NCI-H526 treated with DMSO at 0.1 percent for 48 hours (cell line): ENCODE data around the gene FIGNL1.

Source experiments
- DNase-seq: peaks from one replicate; lab custom pipeline; 2025; lab: John Stamatoyannopoulos, UW

Gene FIGNL1

GRCh38 chr7:50449881-50450589, at the start of gene FIGNL1:
Gene FIGNL1 (minus strand): TSS chr7:50450350. CDS start chr7:50447287, 3,063 bp downstream.
- peak; percentile 67 for DNase-seq

GRCh38 chr7:50499092-50499491, 48.9 kb upstream of the FIGNL1 start:
- DNase-seq = no peak

- DNase-seq = no peak
Measured at GRCh38 chr7:50497968-50498367, 47.8 kb upstream of the FIGNL1 start.

- DNase-seq = no peak
Measured at GRCh38 chr7:50497068-50497642, 47.0 kb upstream of the FIGNL1 start.

- no peak for DNase-seq
Measured at GRCh38 chr7:50496569-50496968, 46.4 kb upstream of the FIGNL1 start.

GRCh38 chr7:50495746-50496145, 45.6 kb upstream of the FIGNL1 start:
- DNase-seq = no peak

- no peak for DNase-seq
Measured at GRCh38 chr7:50492770-50493519, 42.8 kb upstream of the FIGNL1 start.

- no peak for DNase-seq
Measured at GRCh38 chr7:50491943-50492342, 41.8 kb upstream of the FIGNL1 start.

- DNase-seq = no peak
Measured at GRCh38 chr7:50491209-50491608, 41.1 kb upstream of the FIGNL1 start.

GRCh38 chr7:50488379-50488778, 38.2 kb upstream of the FIGNL1 start:
- DNase-seq = no peak

GRCh38 chr7:50486512-50486911, 36.4 kb upstream of the FIGNL1 start:
- DNase-seq = no peak

GRCh38 chr7:50481867-50482266, 31.7 kb upstream of the FIGNL1 start:
- DNase-seq = no peak

GRCh38 chr7:50480797-50481196, 30.6 kb upstream of the FIGNL1 start:
- no peak for DNase-seq

GRCh38 chr7:50479743-50480517, 29.8 kb upstream of the FIGNL1 start:
- DNase-seq = no peak

GRCh38 chr7:50477640-50478039, 27.5 kb upstream of the FIGNL1 start:
- no peak for DNase-seq

GRCh38 chr7:50476953-50477625, 26.9 kb upstream of the FIGNL1 start:
- DNase-seq = no peak

GRCh38 chr7:50475340-50475739, 25.2 kb upstream of the FIGNL1 start:
- DNase-seq = no peak

GRCh38 chr7:50474382-50475160, 24.4 kb upstream of the FIGNL1 start:
- no peak for DNase-seq

GRCh38 chr7:50473531-50473930, 23.4 kb upstream of the FIGNL1 start:
- DNase-seq = no peak

- DNase-seq = no peak
Measured at GRCh38 chr7:50472427-50472826, 22.3 kb upstream of the FIGNL1 start.

GRCh38 chr7:50471970-50472369, 21.8 kb upstream of the FIGNL1 start:
- DNase-seq = no peak
